PFSK-1 (cell line): ENCODE results near the gene DIAPH2.

Experiments used
- FOXP2 ChIP-seq: optimal IDR thresholded peaks from 2 replicates; pipeline ENCODE3; 2011; ENCODE audit warnings: borderline replicate concordance, control low read depth, inconsistent platforms; ENCODE audit not compliant: insufficient read depth; ENCODE audit errors: extremely low read length, extremely low read depth
- POLR2AphosphoS5 ChIP-seq: IDR thresholded peaks from 2 replicates; pipeline ENCODE4 v1.6.1; 2012; ENCODE audit warnings: low read depth, mild to moderate bottlenecking, control low read depth, low read length, moderate library complexity
- REST ChIP-seq, 2 experiments: IDR thresholded peaks; 2 replicates each; pipeline versions ENCODE4 v1.6.1 to v1.8.0; 2011 to 2012; ENCODE audit warnings: low read depth in 2 of 2, low read length in 2 of 2, control low read depth in 1 of 2, inconsistent platforms in 1 of 2, mild to moderate bottlenecking in 1 of 2, moderate library complexity in 1 of 2; ENCODE audit not compliant: insufficient read depth in 1 of 2
- SIN3A ChIP-seq: IDR thresholded peaks from 2 replicates; pipeline ENCODE4 v1.6.1; 2012; ENCODE audit warnings: mild to moderate bottlenecking, low read length, moderate library complexity, borderline replicate concordance; ENCODE audit not compliant: insufficient read depth
- TAF1 ChIP-seq: IDR thresholded peaks from 2 replicates; pipeline ENCODE4 v1.6.1; 2012; ENCODE audit warnings: low read length, control low read depth, borderline replicate concordance; ENCODE audit not compliant: insufficient read depth

Gene DIAPH2

GRCh38 chrX:97504431-97504830 is 819.8 kb downstream of the DIAPH2 start:
- TF ChIP-seq SIN3A = no peak
- TF ChIP-seq REST (IDR thresholded peaks at IDR 0.05; ENCODE audit: insufficient read depth in 1 of 2, low read depth in 2 of 2, low read length in 2 of 2) = no peak
- TF ChIP-seq POLR2AphosphoS5 = no peak
- no peak for TF ChIP-seq FOXP2

- TF ChIP-seq POLR2AphosphoS5 (no peak), TAF1 (no peak), FOXP2 (no peak), REST (IDR thresholded peaks at IDR 0.05; ENCODE audit: insufficient read depth in 1 of 2, low read depth in 2 of 2, low read length in 2 of 2) (no peak), SIN3A (no peak)
These were observed 833.1 kb downstream of the DIAPH2 start for GRCh38 chrX:97517763-97518162.

GRCh38 chrX:97522307-97522706 is 837.7 kb downstream of the DIAPH2 start:
- TF ChIP-seq POLR2AphosphoS5 (no peak), REST (IDR thresholded peaks at IDR 0.05; ENCODE audit: insufficient read depth in 1 of 2, low read depth in 2 of 2, low read length in 2 of 2) (no peak), TAF1 (no peak), FOXP2 (no peak), SIN3A (no peak)

GRCh38 chrX:97524340-97524739 is 839.7 kb downstream of the DIAPH2 start:
- no peak for TF ChIP-seq TAF1
- TF ChIP-seq REST (IDR thresholded peaks at IDR 0.05; ENCODE audit: insufficient read depth in 1 of 2, low read depth in 2 of 2, low read length in 2 of 2) = no peak
- TF ChIP-seq POLR2AphosphoS5 = no peak
- no peak for TF ChIP-seq SIN3A
- no peak for TF ChIP-seq FOXP2

- TF ChIP-seq TAF1 (no peak), REST (IDR thresholded peaks at IDR 0.05; ENCODE audit: insufficient read depth in 1 of 2, low read depth in 2 of 2, low read length in 2 of 2) (no peak), SIN3A (no peak), POLR2AphosphoS5 (no peak), FOXP2 (no peak)
These were observed 840.4 kb downstream of the DIAPH2 start for GRCh38 chrX:97524997-97525396.
